Stimulated activated CD4-positive, alpha-beta T cell treated with anti-CD3 and anti-CD28 coated beads, Interleukin-1b, Interleukin-23, amount 100 ng/mL, for 4 hours (primary cell): Measurements from ENCODE around the gene ADGRL3.

ENCODE experiments used
- DNase-seq, 2 donors: peaks; one replicate each; pipeline ENCODE4 v3.0.0-alpha.2; 2020; ENCODE audit warnings: low read depth in 2 of 2

Gene ADGRL3

GRCh38 chr4:61200187-61200915, at the start of gene ADGRL3:
ADGRL3 (plus strand) TSS chr4:61200326.
- no peak for DNase-seq

- DNase-seq: no peak
Measured at GRCh38 chr4:61152433-61152832, 47.7 kb upstream of the ADGRL3 start.

- no peak for DNase-seq
Measured at GRCh38 chr4:61160478-61160877, 39.6 kb upstream of the ADGRL3 start.

- no peak for DNase-seq
Measured at GRCh38 chr4:61162116-61162515, 38.0 kb upstream of the ADGRL3 start.

GRCh38 chr4:61173799-61174198, 26.3 kb upstream of the ADGRL3 start:
- DNase-seq: no peak

- DNase-seq: no peak
Measured at GRCh38 chr4:61175495-61175894, 24.6 kb upstream of the ADGRL3 start.

- no peak for DNase-seq
Measured at GRCh38 chr4:61177367-61177766, 22.8 kb upstream of the ADGRL3 start.

- no peak for DNase-seq
Measured at GRCh38 chr4:61180405-61180804, 19.7 kb upstream of the ADGRL3 start.

GRCh38 chr4:61182915-61183314, 17.2 kb upstream of the ADGRL3 start:
- DNase-seq: no peak

- DNase-seq: no peak
Measured at GRCh38 chr4:61185288-61185687, 14.8 kb upstream of the ADGRL3 start.

- no peak for DNase-seq
Measured at GRCh38 chr4:61192392-61192791, 7.7 kb upstream of the ADGRL3 start.

GRCh38 chr4:61193863-61194262, 6.3 kb upstream of the ADGRL3 start:
- DNase-seq: no peak

GRCh38 chr4:61194571-61194970, 5.6 kb upstream of the ADGRL3 start:
- DNase-seq: no peak

- DNase-seq: no peak
Measured at GRCh38 chr4:61195101-61195500, 5.0 kb upstream of the ADGRL3 start.

GRCh38 chr4:61198686-61199085, 1.4 kb upstream of the ADGRL3 start:
- no peak for DNase-seq

- DNase-seq: no peak
Measured at GRCh38 chr4:61199873-61200186, 296 bp upstream of the ADGRL3 start.

GRCh38 chr4:61200916-61201526, 895 bp downstream of the ADGRL3 start:
- DNase-seq: no peak

- no peak for DNase-seq
Measured at GRCh38 chr4:61201561-61201960, 1.4 kb downstream of the ADGRL3 start.

GRCh38 chr4:61201961-61202637, 2.0 kb downstream of the ADGRL3 start:
- DNase-seq: no peak

- no peak for DNase-seq
Measured at GRCh38 chr4:61202638-61203435, 2.7 kb downstream of the ADGRL3 start.

- DNase-seq: no peak
Measured at GRCh38 chr4:61203436-61203790, 3.3 kb downstream of the ADGRL3 start.

GRCh38 chr4:61204353-61205060, 4.4 kb downstream of the ADGRL3 start:
- no peak for DNase-seq
